GM12801 (cell line): ENCODE results near the gene MYO1G.

ENCODE experiments used
- TF ChIP-seq, protein P1 (sequence below): IDR thresholded peaks from one replicate; pipeline ENCODE4 v1.5.1; 2011; ENCODE audit warnings: control low read depth; ENCODE audit not compliant: insufficient read length; ENCODE audit errors: extremely low read depth

MYO1G gene

DNA sequence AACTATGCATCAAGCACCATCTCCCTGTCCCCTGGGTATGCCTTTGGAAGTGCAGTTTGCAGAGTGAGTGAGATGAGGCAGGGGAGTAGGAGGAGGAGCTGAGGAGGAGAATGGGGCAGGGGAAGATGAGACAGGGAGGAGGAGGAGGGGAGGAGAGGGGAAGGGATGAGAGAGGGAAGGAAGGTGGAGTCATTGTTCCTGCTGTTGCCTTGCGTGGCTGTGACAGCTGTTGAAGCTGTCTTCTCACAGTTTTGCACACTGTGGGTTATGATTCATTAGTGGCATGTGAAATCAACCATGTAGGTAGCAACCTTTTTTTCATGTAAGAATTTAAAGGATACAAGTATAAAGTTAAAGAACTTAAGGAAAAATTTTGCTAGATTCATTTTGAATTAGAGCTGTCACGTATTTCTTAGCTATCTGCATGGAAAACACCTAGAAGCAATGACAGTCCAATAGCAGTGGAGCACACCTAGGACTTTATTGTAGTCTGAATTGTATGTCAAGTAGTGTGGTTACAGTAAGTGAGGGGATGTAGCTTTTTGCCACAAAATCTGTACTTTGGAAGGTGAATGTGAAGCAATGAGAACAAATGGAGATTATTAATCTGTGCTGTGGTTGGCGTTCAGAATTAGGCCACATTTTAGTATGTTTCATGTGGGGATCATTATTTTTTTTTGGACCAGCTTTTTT lies 42.9 kb upstream of the MYO1G start:
- TF ChIP-seq, protein P1, sequence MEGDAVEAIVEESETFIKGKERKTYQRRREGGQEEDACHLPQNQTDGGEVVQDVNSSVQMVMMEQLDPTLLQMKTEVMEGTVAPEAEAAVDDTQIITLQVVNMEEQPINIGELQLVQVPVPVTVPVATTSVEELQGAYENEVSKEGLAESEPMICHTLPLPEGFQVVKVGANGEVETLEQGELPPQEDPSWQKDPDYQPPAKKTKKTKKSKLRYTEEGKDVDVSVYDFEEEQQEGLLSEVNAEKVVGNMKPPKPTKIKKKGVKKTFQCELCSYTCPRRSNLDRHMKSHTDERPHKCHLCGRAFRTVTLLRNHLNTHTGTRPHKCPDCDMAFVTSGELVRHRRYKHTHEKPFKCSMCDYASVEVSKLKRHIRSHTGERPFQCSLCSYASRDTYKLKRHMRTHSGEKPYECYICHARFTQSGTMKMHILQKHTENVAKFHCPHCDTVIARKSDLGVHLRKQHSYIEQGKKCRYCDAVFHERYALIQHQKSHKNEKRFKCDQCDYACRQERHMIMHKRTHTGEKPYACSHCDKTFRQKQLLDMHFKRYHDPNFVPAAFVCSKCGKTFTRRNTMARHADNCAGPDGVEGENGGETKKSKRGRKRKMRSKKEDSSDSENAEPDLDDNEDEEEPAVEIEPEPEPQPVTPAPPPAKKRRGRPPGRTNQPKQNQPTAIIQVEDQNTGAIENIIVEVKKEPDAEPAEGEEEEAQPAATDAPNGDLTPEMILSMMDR, result no peak

DNA sequence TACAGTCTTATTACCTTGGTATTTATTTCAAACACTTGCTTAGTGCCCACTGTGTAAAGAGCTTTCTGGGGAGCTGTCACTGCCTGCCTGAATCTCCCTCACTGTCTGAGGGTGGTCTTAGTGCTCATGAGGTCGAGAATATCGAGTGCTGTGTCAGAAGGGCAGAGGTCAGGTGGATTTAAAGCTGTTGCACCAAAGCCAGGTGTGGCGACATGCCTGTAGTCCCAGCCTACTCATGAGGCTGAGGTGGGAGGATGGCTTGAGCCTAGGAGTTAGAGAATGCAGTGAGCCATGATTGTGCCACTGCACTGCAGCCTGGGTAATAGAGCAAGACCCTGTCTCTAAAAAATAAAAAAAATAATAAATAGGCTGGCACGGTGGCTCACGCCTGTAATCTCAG lies 42.1 kb upstream of the MYO1G start:
- TF ChIP-seq, protein P1, result no peak

DNA sequence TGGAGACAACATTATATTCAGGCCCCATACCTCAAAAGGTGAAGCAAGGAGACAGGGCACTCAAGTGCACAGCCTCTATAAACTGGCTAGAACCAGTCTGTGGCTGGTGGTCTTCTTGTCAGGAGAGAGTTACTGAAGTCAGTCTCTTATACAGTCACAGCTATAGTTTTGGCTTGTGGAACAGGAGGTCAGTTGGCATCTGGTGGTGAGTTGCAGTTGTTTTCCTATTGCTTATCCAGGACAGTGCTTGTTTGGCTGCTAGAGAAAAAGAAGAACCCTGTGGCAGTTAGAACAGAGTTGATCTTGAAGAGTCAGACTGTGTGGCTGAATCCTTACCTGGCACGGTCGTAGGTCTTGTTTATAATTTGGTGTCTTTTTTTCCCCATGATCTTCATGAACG lies 38.4 kb upstream of the MYO1G start:
- TF ChIP-seq, protein P1, result no peak

DNA sequence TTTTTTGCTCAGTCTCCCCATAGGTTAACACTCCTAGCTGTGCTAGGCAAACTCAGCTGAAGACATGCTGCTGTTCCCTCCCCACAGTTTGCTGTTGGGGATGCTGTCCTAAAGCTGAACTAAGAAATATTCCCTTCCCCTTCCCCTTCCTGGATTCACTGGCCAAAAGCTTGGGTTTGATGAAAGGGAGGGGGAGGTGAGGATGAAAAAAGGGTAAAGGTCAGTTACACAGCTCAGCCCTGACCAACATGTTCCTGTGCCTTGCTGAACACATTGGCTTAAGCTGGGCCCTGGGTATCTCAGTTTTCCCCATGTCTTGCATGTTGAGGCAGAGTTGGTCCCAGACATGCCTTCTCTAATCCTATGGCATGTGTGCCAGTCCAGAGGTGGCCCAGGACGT lies 36.5 kb upstream of the MYO1G start:
- TF ChIP-seq, protein P1, result no peak

DNA sequence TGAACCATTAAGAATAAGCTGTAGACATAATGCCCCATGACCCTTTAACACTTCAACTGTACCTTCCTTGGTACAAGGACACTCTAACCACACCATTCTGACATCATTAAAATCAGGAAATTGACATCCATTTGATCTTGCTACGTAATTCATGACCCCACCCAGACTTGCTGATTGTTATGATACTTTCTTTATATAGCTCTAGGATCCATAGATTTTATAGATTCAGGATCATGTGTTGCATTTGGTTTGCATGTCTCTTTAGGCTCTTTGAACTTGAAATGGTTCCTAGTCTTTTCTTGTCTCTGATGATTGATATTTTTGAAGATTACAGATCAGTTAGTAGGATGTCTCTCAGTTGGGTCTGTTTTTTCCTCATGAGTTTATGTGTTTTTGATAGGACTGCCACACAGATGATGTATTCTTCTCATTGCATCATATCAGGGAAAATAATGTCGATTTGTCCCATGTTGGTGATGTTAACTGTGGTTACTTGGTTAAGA lies 34.7 kb upstream of the MYO1G start:
- TF ChIP-seq, protein P1, result no peak

DNA sequence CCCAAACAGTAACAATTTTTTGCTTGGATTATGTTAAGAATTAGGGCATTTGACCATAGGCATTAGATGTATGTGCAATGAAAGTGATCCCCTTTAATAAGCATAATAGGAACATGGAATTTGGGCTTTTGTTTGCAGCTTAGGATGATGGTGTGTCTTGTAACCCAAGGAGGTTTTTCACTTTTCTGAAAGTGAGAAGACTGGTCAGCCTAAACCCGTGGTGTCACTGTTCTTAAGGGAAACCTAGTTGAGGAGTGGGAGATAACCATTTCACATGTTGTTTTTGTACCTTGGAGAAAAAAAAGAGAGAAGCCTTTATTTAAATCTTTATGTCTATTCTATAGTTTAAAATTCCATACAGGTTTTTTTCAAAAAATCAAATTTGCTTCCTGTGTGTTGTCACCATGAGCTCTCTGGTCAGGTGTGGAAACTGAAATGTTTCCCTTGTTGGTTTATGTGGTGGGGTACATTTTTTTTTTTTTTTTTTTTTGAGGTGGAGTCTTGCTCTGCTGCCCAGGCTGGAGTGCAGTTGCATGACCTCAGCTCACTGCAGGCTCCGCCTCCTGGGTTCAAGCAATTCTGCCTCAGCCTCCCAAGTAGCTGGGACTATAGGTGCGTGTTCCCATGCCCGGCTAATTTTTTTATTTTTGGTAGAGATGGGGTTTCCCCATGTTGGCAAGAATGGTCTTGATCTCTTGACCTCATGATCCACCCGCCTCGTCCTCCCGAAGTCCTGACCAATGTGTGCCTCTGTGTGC lies 28.9 kb upstream of the MYO1G start:
- TF ChIP-seq, protein P1, result no peak

DNA sequence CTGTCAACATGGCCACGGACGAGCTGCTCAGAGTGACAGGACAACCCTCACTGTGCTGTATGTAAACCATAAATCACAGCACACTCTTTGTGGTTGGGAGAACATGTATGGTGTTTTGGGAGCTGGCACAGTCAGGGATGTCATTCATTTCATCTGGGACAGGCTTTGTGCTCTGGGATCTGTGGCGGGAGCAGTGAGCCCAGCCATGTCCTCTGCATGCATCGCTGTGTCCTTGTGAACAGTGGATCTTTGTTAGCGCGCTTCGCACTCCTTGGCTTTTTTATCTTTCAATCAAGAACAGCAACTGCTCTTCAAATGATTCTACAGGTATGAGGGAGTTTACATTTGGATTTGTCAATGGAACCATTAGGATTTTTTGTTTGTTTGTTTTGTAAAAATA lies 28.3 kb upstream of the MYO1G start:
- TF ChIP-seq, protein P1, result no peak
